PC-9 (cell line): ENCODE data around the gene DPP10. TPM values are rescaled to one million over a fixed set of nuclear protein-coding genes. Genes with fewer than 3 reads are reported as not detected.

ENCODE experiments used
- BruUV-seq: library from RNA; stranded (reverse); fragments of 400-500 nt; replicated peaks from 2 replicates; lab custom pipeline; 2021; lab: Mats Ljungman, UMichigan
- CTCF ChIA-PET: fragments of 300-600 bp; sonication (Branson Sonifier 250); formaldehyde crosslinking; loops from one replicate; lab custom pipeline; 2022; ENCODE audit warnings: antibody characterized with exemption; lab: Charles Lee
- POLR2A ChIA-PET: fragments of 300-600 bp; sonication (Branson Sonifier 250); formaldehyde crosslinking; loops from one replicate; lab custom pipeline; 2022; ENCODE audit warnings: antibody characterized with exemption; ENCODE audit not compliant: unreplicated experiment; lab: Charles Lee
- DNase-seq, 2 experiments: peaks; one replicate each; pipeline versions ENCODE4 v3.0.0 to v3.0.0-alpha.2; 2015 to 2022; ENCODE audit warnings: mixed read lengths in 1 of 2
- H2AFZ ChIP-seq: fragments of 200-600 bp; sonication (generic); 2 replicates; pipeline ENCODE4 v1.8.1; 2017; ENCODE audit warnings: antibody characterized with exemption
- H3F3A ChIP-seq: fragments of 200-600 bp; sonication (generic); 2 replicates; pipeline ENCODE4 v1.8.1; 2017; ENCODE audit warnings: antibody characterized with exemption, mild to moderate bottlenecking, low read depth; ENCODE audit not compliant: insufficient read depth
- H3K27ac ChIP-seq: fragments of 200-600 bp; sonication (generic); 2 replicates; pipeline ENCODE4 v1.6.1; 2016; ENCODE audit warnings: mixed run types
- H3K27me3 ChIP-seq: fragments of 200-600 bp; sonication (generic); 2 replicates; pipeline ENCODE4 v1.6.1; 2016; ENCODE audit warnings: low read depth, mixed run types; ENCODE audit not compliant: insufficient read depth
- H3K36me3 ChIP-seq: fragments of 200-600 bp; sonication (generic); 2 replicates; pipeline ENCODE4 v1.6.1; 2016; ENCODE audit warnings: low read depth, mixed run types
- H3K4me1 ChIP-seq: fragments of 200-600 bp; sonication (generic); replicated peaks from 2 replicates; pipeline ENCODE4 v1.6.1; 2016; ENCODE audit warnings: mixed run types; ENCODE audit not compliant: insufficient read depth
- H3K4me2 ChIP-seq: fragments of 200-600 bp; sonication (generic); 2 replicates; pipeline ENCODE4 v1.6.1; 2017; ENCODE audit warnings: mixed run types
- H3K4me3 ChIP-seq: fragments of 200-600 bp; sonication (generic); 2 replicates; pipeline ENCODE4 v1.6.1; 2016; ENCODE audit warnings: mixed run types
- H3K79me2 ChIP-seq: fragments of 200-600 bp; sonication (generic); 2 replicates; pipeline ENCODE4 v1.6.1; 2017; ENCODE audit warnings: low read depth, mixed run types
- H3K9me2 ChIP-seq: fragments of 200-600 bp; sonication (generic); 2 replicates; pipeline ENCODE4 v1.8.1; 2017; ENCODE audit warnings: mild to moderate bottlenecking; ENCODE audit not compliant: insufficient read depth
- H3K9me3 ChIP-seq: fragments of 200-600 bp; sonication (generic); 2 replicates; pipeline ENCODE4 v1.8.1; 2016; ENCODE audit warnings: low read depth; ENCODE audit not compliant: insufficient read depth
- H4K20me1 ChIP-seq: fragments of 200-600 bp; sonication (generic); 2 replicates; pipeline ENCODE4 v1.8.1; 2017; ENCODE audit not compliant: insufficient read depth
- CTCF ChIP-seq: fragments of 200-600 bp; sonication (generic); conservative IDR thresholded peaks from 2 replicates; pipeline ENCODE4 v1.6.1; 2017; ENCODE audit warnings: mixed run types, antibody characterized with exemption, mild to moderate bottlenecking, moderate library complexity
- EZH2 ChIP-seq: fragments of 200-600 bp; sonication (generic); IDR thresholded peaks from 2 replicates; pipeline ENCODE4 v1.8.0; 2017; ENCODE audit warnings: antibody characterized with exemption, low read depth
- intact Hi-C: fragments of 100-400 bp; cut with micrococcal nuclease; formaldehyde crosslinking; loops from one replicate; pipeline ENCODE4 v1.10.0; 2022; ENCODE audit not compliant: unreplicated experiment
- total RNA-seq: library from RNA; stranded (reverse); gene quantifications from 2 replicates; pipeline ENCODE4 v1.2.3, GENCODE V29; 2021

The DPP10 gene
- total RNA-seq, 1 experiment from 2014 or later: not detected

- no peaks in the 10 kb centered on the region for H3K9me3 ChIP-seq
- DNase-seq: no peak
- no TSS peak for BruUV-seq
- no peak overlapping the region for H3K27ac ChIP-seq
- no peaks in the 10 kb centered on the region for H3K36me3 ChIP-seq
- no peak for TF ChIP-seq EZH2
- no peak for TF ChIP-seq CTCF
- intact Hi-C loops: no loop called here
- no peaks in the 10 kb centered on the region for H3K27me3 ChIP-seq
- ChIA-PET CTCF (no interaction called here), POLR2A (no interaction called here)
- H4K20me1 ChIP-seq: no peaks in the 10 kb centered on the region
- H3K9me2 ChIP-seq: no peaks in the 10 kb centered on the region
- no peak overlapping the region for H2AFZ ChIP-seq
- H3K4me1 ChIP-seq: no peaks in the 10 kb centered on the region
- H3K4me3 ChIP-seq: no peak overlapping the region
- no peaks in the 10 kb centered on the region for H3F3A ChIP-seq
- no peaks in the 10 kb centered on the region for H3K79me2 ChIP-seq
- no peak overlapping the region for H3K4me2 ChIP-seq
Measured at GRCh38 chr2:115124817-115125216, 682.4 kb downstream of the DPP10 start.

GRCh38 chr2:115129536-115129935 is 687.1 kb downstream of the DPP10 start:
- Histone ChIP-seq H3K9me3 (no peaks in the 10 kb centered on the region), H3K27me3 (no peaks in the 10 kb centered on the region), H3K79me2 (no peaks in the 10 kb centered on the region), H3K27ac (no peak overlapping the region), H4K20me1 (no peaks in the 10 kb centered on the region), H3K9me2 (no peaks in the 10 kb centered on the region), H2AFZ (no peak overlapping the region), H3F3A (no peaks in the 10 kb centered on the region), H3K4me3 (no peak overlapping the region), H3K4me2 (no peak overlapping the region), H3K4me1 (no peaks in the 10 kb centered on the region), H3K36me3 (no peaks in the 10 kb centered on the region)
- no peak for TF ChIP-seq CTCF
- TF ChIP-seq EZH2: no peak
- ChIA-PET POLR2A (no interaction called here), CTCF (no interaction called here)
- DNase-seq: no peak
- no TSS peak for BruUV-seq
- intact Hi-C loops: no loop called here

- Histone ChIP-seq H3K9me3 (no peaks in the 10 kb centered on the region), H4K20me1 (no peaks in the 10 kb centered on the region), H3K9me2 (no peaks in the 10 kb centered on the region; the same call in 1 of the 2 replicates), H3K27me3 (no peaks in the 10 kb centered on the region), H2AFZ (no peak overlapping the region), H3K36me3 (no peaks in the 10 kb centered on the region), H3K4me1 (no peaks in the 10 kb centered on the region), H3K4me2 (no peak overlapping the region), H3F3A (no peaks in the 10 kb centered on the region), H3K4me3 (no peak overlapping the region), H3K27ac (no peak overlapping the region), H3K79me2 (no peaks in the 10 kb centered on the region)
- CTCF ChIA-PET: no interaction called here
- BruUV-seq: no TSS peak
- no peak for TF ChIP-seq CTCF
- TF ChIP-seq EZH2: no peak
- intact Hi-C loops: no loop called here
- POLR2A ChIA-PET: no interaction called here
- DNase-seq: no peak
Measured at GRCh38 chr2:115160531-115161080, 718.2 kb downstream of the DPP10 start.
